Activated T-helper 17 cell treated with anti-CD3 and anti-CD28 coated beads, Interleukin-2, amount 50 U/mL, for 72 hours (primary cell): Measurements from ENCODE around the gene VWA3A. TPM values are rescaled to one million over a fixed set of nuclear protein-coding genes. Genes with fewer than 3 reads are reported as not detected.
"Not testable (repeated sequence)": the region's sequence is repeated elsewhere in the genome, so short reads cannot be mapped to it uniquely, and the experiment has no call there.

Source experiments
- ATAC-seq: fragments of 150-1000 bp; cut with Tn5 transposase; replicated peaks from 2 replicates; pipeline ENCODE4 v1.10.0; 2021; ENCODE audit warnings: mild to moderate bottlenecking, moderate library complexity
- H3K27ac Mint-ChIP-seq: one replicate; pipeline ENCODE4 v1.8.0; 2022; ENCODE audit warnings: mixed read lengths
- H3K27me3 Mint-ChIP-seq: one replicate; pipeline ENCODE4 v1.8.0; 2022; ENCODE audit warnings: mixed read lengths
- H3K36me3 Mint-ChIP-seq: one replicate; pipeline ENCODE4 v1.8.0; 2022; ENCODE audit warnings: low read depth, mild to moderate bottlenecking, mixed read lengths
- H3K4me1 Mint-ChIP-seq: one replicate; pipeline ENCODE4 v1.8.0; 2022; ENCODE audit warnings: mixed read lengths
- H3K4me3 Mint-ChIP-seq: one replicate; pipeline ENCODE4 v1.8.0; 2022; ENCODE audit warnings: mild to moderate bottlenecking, mixed read lengths
- H3K9me3 Mint-ChIP-seq: one replicate; pipeline ENCODE4 v1.8.0; 2022; ENCODE audit warnings: mixed read lengths
- total RNA-seq, 2 donors: library from RNA; stranded (reverse); gene quantifications; one replicate each; pipeline ENCODE4 v1.2.3, GENCODE V29; 2022

The VWA3A gene
- total RNA-seq, 2 donors from 2014 or later, result not detected

- no peak overlapping the region for H3K4me3 Mint-ChIP-seq
- no peaks in the 10 kb centered on the region for H3K4me1 Mint-ChIP-seq
- H3K9me3 Mint-ChIP-seq, result no peaks in the 10 kb centered on the region
- H3K27ac Mint-ChIP-seq, result no peak overlapping the region
- H3K27me3 Mint-ChIP-seq, result peaks cover 5% of the 10 kb centered on the region
- no peak for ATAC-seq
- no peaks in the 10 kb centered on the region for H3K36me3 Mint-ChIP-seq
These were observed 17.0 kb downstream of the VWA3A start for GRCh38 chr16:22109258-22109898.

- H3K9me3 Mint-ChIP-seq, H3K36me3 Mint-ChIP-seq, H3K4me1 Mint-ChIP-seq, ATAC-seq, H3K4me3 Mint-ChIP-seq, H3K27ac Mint-ChIP-seq, H3K27me3 Mint-ChIP-seq: not testable (repeated sequence)
These were observed 19.3 kb downstream of the VWA3A start for GRCh38 chr16:22111629-22112028.

GRCh38 chr16:22116095-22116700, 23.9 kb downstream of the VWA3A start:
- H3K27me3 Mint-ChIP-seq, result peaks cover 3% of the 10 kb centered on the region
- no peak for ATAC-seq
- no peaks in the 10 kb centered on the region for H3K36me3 Mint-ChIP-seq
- H3K9me3 Mint-ChIP-seq, result no peaks in the 10 kb centered on the region
- no peak overlapping the region for H3K4me3 Mint-ChIP-seq
- H3K4me1 Mint-ChIP-seq, result no peaks in the 10 kb centered on the region
- H3K27ac Mint-ChIP-seq, result peak overlapping the region; percentile 47

GRCh38 chr16:22117609-22118008, 25.3 kb downstream of the VWA3A start:
- no peak overlapping the region for H3K27ac Mint-ChIP-seq
- H3K4me1 Mint-ChIP-seq, result no peaks in the 10 kb centered on the region
- ATAC-seq, result no peak
- H3K27me3 Mint-ChIP-seq, result no peaks in the 10 kb centered on the region
- no peaks in the 10 kb centered on the region for H3K9me3 Mint-ChIP-seq
- H3K36me3 Mint-ChIP-seq, result no peaks in the 10 kb centered on the region
- H3K4me3 Mint-ChIP-seq, result no peak overlapping the region

GRCh38 chr16:22120440-22120839, 28.1 kb downstream of the VWA3A start:
- Mint-ChIP-seq H3K27me3 (no peaks in the 10 kb centered on the region), H3K9me3 (no peaks in the 10 kb centered on the region), H3K27ac (no peak overlapping the region), H3K4me1 (no peaks in the 10 kb centered on the region), H3K4me3 (no peak overlapping the region), H3K36me3 (no peaks in the 10 kb centered on the region)
- ATAC-seq, result no peak

GRCh38 chr16:22122239-22122638, 29.9 kb downstream of the VWA3A start:
- no peaks in the 10 kb centered on the region for H3K9me3 Mint-ChIP-seq

GRCh38 chr16:22123146-22123545, 30.8 kb downstream of the VWA3A start:
- Mint-ChIP-seq H3K27ac (no peak overlapping the region), H3K9me3 (no peaks in the 10 kb centered on the region), H3K27me3 (no peaks in the 10 kb centered on the region), H3K4me1 (no peaks in the 10 kb centered on the region), H3K36me3 (no peaks in the 10 kb centered on the region), H3K4me3 (no peak overlapping the region)
- no peak for ATAC-seq

More at GRCh38 chr16:22122239-22122638, 29.9 kb downstream of the VWA3A start:
- Mint-ChIP-seq H3K36me3 (no peaks in the 10 kb centered on the region), H3K4me3 (no peak overlapping the region), H3K27ac (no peak overlapping the region), H3K27me3 (no peaks in the 10 kb centered on the region), H3K4me1 (no peaks in the 10 kb centered on the region)
- ATAC-seq, result no peak

- H3K4me3 Mint-ChIP-seq, result no peak overlapping the region
- no peak for ATAC-seq
- peaks cover 3% of the 10 kb centered on the region for H3K9me3 Mint-ChIP-seq
- H3K36me3 Mint-ChIP-seq, result no peaks in the 10 kb centered on the region
- no peak overlapping the region for H3K27ac Mint-ChIP-seq
- H3K27me3 Mint-ChIP-seq, result no peaks in the 10 kb centered on the region
- H3K4me1 Mint-ChIP-seq, result no peaks in the 10 kb centered on the region
These were observed 31.6 kb downstream of the VWA3A start for GRCh38 chr16:22123759-22124490.

- Mint-ChIP-seq H3K27me3 (no peaks in the 10 kb centered on the region), H3K4me1 (no peaks in the 10 kb centered on the region), H3K9me3 (peaks cover 3% of the 10 kb centered on the region), H3K36me3 (no peaks in the 10 kb centered on the region), H3K27ac (no peak overlapping the region), H3K4me3 (no peak overlapping the region)
- no peak for ATAC-seq
These were observed 32.4 kb downstream of the VWA3A start for GRCh38 chr16:22124583-22125284.

- Mint-ChIP-seq H3K4me1 (no peaks in the 10 kb centered on the region), H3K9me3 (peaks cover 3% of the 10 kb centered on the region), H3K27ac (no peak overlapping the region), H3K36me3 (no peaks in the 10 kb centered on the region), H3K27me3 (no peaks in the 10 kb centered on the region), H3K4me3 (no peak overlapping the region)
- no peak for ATAC-seq
These were observed 33.8 kb downstream of the VWA3A start for GRCh38 chr16:22126037-22126558.

GRCh38 chr16:22128537-22128936, 36.2 kb downstream of the VWA3A start:
- H3K27ac Mint-ChIP-seq, ATAC-seq, H3K9me3 Mint-ChIP-seq, H3K36me3 Mint-ChIP-seq, H3K27me3 Mint-ChIP-seq, H3K4me1 Mint-ChIP-seq, H3K4me3 Mint-ChIP-seq: not testable (repeated sequence)

- peaks cover 3% of the 10 kb centered on the region for H3K9me3 Mint-ChIP-seq
- H3K4me1 Mint-ChIP-seq, result no peaks in the 10 kb centered on the region
- no peaks in the 10 kb centered on the region for H3K36me3 Mint-ChIP-seq
- ATAC-seq, result no peak
- H3K27me3 Mint-ChIP-seq, result no peaks in the 10 kb centered on the region
- H3K27ac Mint-ChIP-seq, result no peak overlapping the region
- H3K4me3 Mint-ChIP-seq, result no peak overlapping the region
These were observed 38.2 kb downstream of the VWA3A start for GRCh38 chr16:22130528-22130927.

GRCh38 chr16:22132801-22133200, 40.5 kb downstream of the VWA3A start:
- peaks cover 3% of the 10 kb centered on the region for H3K9me3 Mint-ChIP-seq
- no peak overlapping the region for H3K4me3 Mint-ChIP-seq
- H3K27ac Mint-ChIP-seq, result no peak overlapping the region
- H3K4me1 Mint-ChIP-seq, result no peaks in the 10 kb centered on the region
- peaks cover 4% of the 10 kb centered on the region for H3K27me3 Mint-ChIP-seq
- ATAC-seq, result no peak
- no peaks in the 10 kb centered on the region for H3K36me3 Mint-ChIP-seq

GRCh38 chr16:22138482-22138881, 46.1 kb downstream of the VWA3A start:
- Mint-ChIP-seq H3K27me3 (peaks cover 4% of the 10 kb centered on the region), H3K9me3 (no peaks in the 10 kb centered on the region), H3K4me3 (no peak overlapping the region), H3K27ac (no peak overlapping the region), H3K4me1 (no peaks in the 10 kb centered on the region), H3K36me3 (no peaks in the 10 kb centered on the region)
- ATAC-seq, result no peak
